ENCODE measurements around the gene MYO9A. TPM values are rescaled to one million over a fixed set of nuclear protein-coding genes. Genes with fewer than 3 reads are reported as not detected.
"Not testable (repeated sequence)": the region's sequence is repeated elsewhere in the genome, so short reads cannot be mapped to it uniquely, and the experiment has no call there.

MYO9A gene
- total RNA-seq, 1 donor = 55.9 TPM

GRCh38 chr15:72033711-72034110 lies 84.2 kb downstream of the MYO9A start:
- no peak for TF ChIP-seq CTCF (IDR thresholded peaks at IDR 0.05; ENCODE audit: insufficient read depth, low read length)

GRCh38 chr15:72033285-72033684 lies 84.7 kb downstream of the MYO9A start:
- no peak for DNase-seq (ENCODE audit: low read depth)
- no peak for TF ChIP-seq CTCF (IDR thresholded peaks at IDR 0.05; ENCODE audit: insufficient read depth, low read length)
- no peak overlapping the region for H3K4me3 ChIP-seq (ENCODE audit: low read depth, low read length)

More at GRCh38 chr15:72033711-72034110, 84.2 kb downstream of the MYO9A start:
- peak; percentile 36 for DNase-seq (ENCODE audit: low read depth)
- H3K4me3 ChIP-seq (ENCODE audit: low read depth, low read length) = no peak overlapping the region

GRCh38 chr15:72021604-72022003 lies 96.3 kb downstream of the MYO9A start:
- H3K4me3 ChIP-seq (ENCODE audit: low read depth, low read length) = no peak overlapping the region
- DNase-seq (ENCODE audit: low read depth) = no peak
- TF ChIP-seq CTCF (IDR thresholded peaks at IDR 0.05; ENCODE audit: insufficient read depth, low read length) = no peak

GRCh38 chr15:72020799-72021198 lies 97.2 kb downstream of the MYO9A start:
- no peak overlapping the region for H3K4me3 ChIP-seq (ENCODE audit: low read depth, low read length)
- no peak for DNase-seq (ENCODE audit: low read depth)
- TF ChIP-seq CTCF (IDR thresholded peaks at IDR 0.05; ENCODE audit: insufficient read depth, low read length) = no peak

GRCh38 chr15:72014555-72014954 lies 103.4 kb downstream of the MYO9A start:
- H3K4me3 ChIP-seq (ENCODE audit: low read depth, low read length); DNase-seq (ENCODE audit: low read depth): not testable (repeated sequence)

GRCh38 chr15:72013703-72014102 lies 104.2 kb downstream of the MYO9A start:
- H3K4me3 ChIP-seq (ENCODE audit: low read depth, low read length) = no peak overlapping the region
- DNase-seq (ENCODE audit: low read depth) = no peak
- TF ChIP-seq CTCF (IDR thresholded peaks at IDR 0.05; ENCODE audit: insufficient read depth, low read length) = no peak

- TF ChIP-seq CTCF (IDR thresholded peaks at IDR 0.05; ENCODE audit: insufficient read depth, low read length) = no peak
- H3K4me3 ChIP-seq (ENCODE audit: low read depth, low read length) = no peak overlapping the region
Observed at GRCh38 chr15:72011302-72011942, 106.5 kb downstream of the MYO9A start.

More at GRCh38 chr15:72011302-72011942, 106.5 kb downstream of the MYO9A start:
- peak; percentile 1 for DNase-seq (ENCODE audit: low read depth)
